Right forelimb (tissue), 1 donor: ENCODE results near the gene KL.

ENCODE experiments used
- DNase-seq: peaks from one replicate; pipeline ENCODE4 v3.0.0-alpha.2; 2018

The KL gene

GRCh38 chr13:33087790-33088189 lies 71.6 kb downstream of the KL start:
- no peak for DNase-seq

- DNase-seq = no peak
Observed at GRCh38 chr13:33089311-33089710, 73.1 kb downstream of the KL start.

GRCh38 chr13:33090755-33091414 lies 74.7 kb downstream of the KL start:
- no peak for DNase-seq

- no peak for DNase-seq
Observed at GRCh38 chr13:33091415-33091774, 75.2 kb downstream of the KL start.

- DNase-seq = no peak
Observed at GRCh38 chr13:33092073-33092987, 76.1 kb downstream of the KL start.

- DNase-seq = no peak
Observed at GRCh38 chr13:33096886-33097605, 80.8 kb downstream of the KL start.

GRCh38 chr13:33099860-33100259 lies 83.6 kb downstream of the KL start:
- no peak for DNase-seq

GRCh38 chr13:33100886-33101285 lies 84.7 kb downstream of the KL start:
- no peak for DNase-seq

- no peak for DNase-seq
Observed at GRCh38 chr13:33101835-33102234, 85.6 kb downstream of the KL start.

- DNase-seq = no peak
Observed at GRCh38 chr13:33103457-33103856, 87.2 kb downstream of the KL start.

- no peak for DNase-seq
Observed at GRCh38 chr13:33105387-33106005, 89.3 kb downstream of the KL start.

GRCh38 chr13:33106656-33107360 lies 90.6 kb downstream of the KL start:
- no peak for DNase-seq

- no peak for DNase-seq
Observed at GRCh38 chr13:33107361-33107760, 91.1 kb downstream of the KL start.

- no peak for DNase-seq
Observed at GRCh38 chr13:33108620-33109019, 92.4 kb downstream of the KL start.

- no peak for DNase-seq
Observed at GRCh38 chr13:33109271-33109697, 93.1 kb downstream of the KL start.

GRCh38 chr13:33109801-33110200 lies 93.6 kb downstream of the KL start:
- DNase-seq = no peak

- DNase-seq = no peak
Observed at GRCh38 chr13:33110386-33110712, 94.1 kb downstream of the KL start.

GRCh38 chr13:33110713-33111413 lies 94.6 kb downstream of the KL start:
- no peak for DNase-seq

- no peak for DNase-seq
Observed at GRCh38 chr13:33111414-33112110, 95.3 kb downstream of the KL start.

- DNase-seq = no peak
Observed at GRCh38 chr13:33112766-33113165, 96.5 kb downstream of the KL start.

GRCh38 chr13:33114146-33114545 lies 97.9 kb downstream of the KL start:
- DNase-seq = no peak
